NCI-H524 treated with DMSO at 0.1 percent for 48 hours (cell line): ENCODE data around the gene HES1.
"Not testable (repeated sequence)": the region's sequence is repeated elsewhere in the genome, so short reads cannot be mapped to it uniquely, and the experiment has no call there.

Source experiments
- DNase-seq: peaks from one replicate; lab custom pipeline; 2025; lab: John Stamatoyannopoulos, UW

The HES1 gene

DNA sequence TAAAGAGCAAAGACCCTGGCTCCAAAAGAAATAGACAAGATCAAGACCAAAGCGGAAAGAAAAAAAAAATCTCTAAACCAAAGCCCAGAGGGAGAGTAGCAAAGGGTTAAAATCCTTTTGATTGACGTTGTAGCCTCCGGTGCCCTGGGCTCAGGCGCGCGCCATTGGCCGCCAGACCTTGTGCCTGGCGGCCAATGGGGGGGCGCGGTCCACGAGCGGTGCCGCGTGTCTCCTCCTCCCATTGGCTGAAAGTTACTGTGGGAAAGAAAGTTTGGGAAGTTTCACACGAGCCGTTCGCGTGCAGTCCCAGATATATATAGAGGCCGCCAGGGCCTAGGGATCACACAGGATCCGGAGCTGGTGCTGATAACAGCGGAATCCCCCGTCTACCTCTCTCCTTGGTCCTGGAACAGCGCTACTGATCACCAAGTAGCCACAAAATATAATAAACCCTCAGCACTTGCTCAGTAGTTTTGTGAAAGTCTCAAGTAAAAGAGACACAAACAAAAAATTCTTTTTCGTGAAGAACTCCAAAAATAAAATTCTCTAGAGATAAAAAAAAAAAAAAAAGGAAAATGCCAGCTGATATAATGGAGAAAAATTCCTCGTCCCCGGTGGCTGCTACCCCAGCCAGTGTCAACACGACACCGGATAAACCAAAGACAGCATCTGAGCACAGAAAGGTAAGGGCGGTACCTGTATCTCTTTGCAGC, at the start of gene HES1:
TSS of gene HES1 (plus strand) at position 343 of the 713 bp plus-strand sequence. CDS start at position 576, 233 bp downstream.
- peak; percentile 50 for DNase-seq

DNA sequence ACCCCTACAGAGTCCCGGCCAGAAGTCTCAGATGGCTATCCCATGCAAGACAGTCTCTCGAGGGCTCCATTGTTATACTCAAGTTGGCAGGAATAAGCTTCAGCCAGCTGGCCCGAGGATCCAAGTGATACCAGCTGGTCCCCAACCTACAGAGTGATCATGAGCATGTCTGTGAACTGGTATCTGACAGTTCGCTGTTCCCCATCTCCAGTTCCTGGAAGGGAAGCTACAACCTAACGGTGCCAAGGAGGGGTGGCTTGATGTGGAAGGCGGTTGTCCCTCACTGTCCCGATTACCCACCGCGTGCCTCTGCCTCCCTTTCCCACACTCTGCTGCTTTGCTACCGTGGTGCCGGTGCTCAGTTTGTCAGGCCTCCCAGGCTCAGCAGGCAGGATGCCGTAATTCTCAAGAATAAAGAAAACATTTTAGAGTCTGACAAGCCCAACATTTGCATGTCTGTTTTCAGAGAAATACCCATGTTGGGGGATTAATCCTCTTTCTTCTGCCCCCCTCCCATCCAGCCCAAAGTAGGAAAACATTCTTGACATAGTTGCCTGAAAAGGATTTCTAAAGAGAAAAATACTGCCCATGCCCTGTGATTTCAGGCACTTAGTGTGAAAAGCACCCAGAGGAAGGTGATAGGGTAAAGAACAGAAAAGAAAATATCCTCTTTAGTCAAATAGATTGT, 49.4 kb upstream of the HES1 start:
- no peak for DNase-seq

GRCh38 chr3:194087280-194087679, 48.7 kb upstream of the HES1 start:
- no peak for DNase-seq

- no peak for DNase-seq
These were observed 47.7 kb upstream of the HES1 start for GRCh38 chr3:194087995-194088855.

- DNase-seq, result no peak
These were observed 46.4 kb upstream of the HES1 start for GRCh38 chr3:194089357-194090177.

DNA sequence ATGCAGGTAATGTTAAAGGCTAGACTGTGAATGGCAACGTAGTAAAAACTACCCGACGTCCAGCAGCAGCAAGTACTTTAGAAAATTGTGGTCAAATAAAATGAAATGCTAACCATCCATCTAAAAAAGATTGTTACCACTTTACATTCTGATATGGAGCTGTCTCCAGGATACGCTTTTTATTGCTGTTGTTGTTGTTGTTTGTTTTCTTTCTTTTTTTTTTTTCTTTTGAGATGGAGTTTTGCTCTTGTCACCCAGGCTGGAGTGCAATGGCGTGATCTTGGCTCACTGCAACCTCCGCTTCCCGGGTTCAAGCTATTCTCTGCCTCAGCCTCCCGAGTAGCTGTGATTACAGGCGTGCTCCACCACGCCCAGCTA, 45.8 kb upstream of the HES1 start:
- DNase-seq, result not testable (repeated sequence)

DNA sequence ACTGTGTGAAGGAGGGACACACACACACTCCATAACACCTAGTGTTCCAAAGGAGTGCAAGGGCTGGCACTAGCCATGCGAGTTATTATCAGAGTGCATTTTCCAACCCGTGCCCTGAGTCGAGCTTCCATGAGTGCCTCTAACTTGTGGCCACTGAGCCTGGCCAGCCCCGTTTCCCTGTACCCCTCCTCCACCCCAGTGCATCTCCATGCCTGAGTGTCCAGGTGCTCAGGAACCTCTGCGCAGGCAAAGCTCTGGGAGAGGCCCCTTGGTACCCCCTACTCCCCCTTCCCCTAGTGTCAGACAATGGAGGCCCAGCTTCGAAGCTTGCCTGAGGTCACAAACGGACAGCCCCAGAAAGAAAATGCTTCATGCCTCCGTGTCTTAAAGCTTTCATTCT, 45.2 kb upstream of the HES1 start:
- DNase-seq, result no peak

DNA sequence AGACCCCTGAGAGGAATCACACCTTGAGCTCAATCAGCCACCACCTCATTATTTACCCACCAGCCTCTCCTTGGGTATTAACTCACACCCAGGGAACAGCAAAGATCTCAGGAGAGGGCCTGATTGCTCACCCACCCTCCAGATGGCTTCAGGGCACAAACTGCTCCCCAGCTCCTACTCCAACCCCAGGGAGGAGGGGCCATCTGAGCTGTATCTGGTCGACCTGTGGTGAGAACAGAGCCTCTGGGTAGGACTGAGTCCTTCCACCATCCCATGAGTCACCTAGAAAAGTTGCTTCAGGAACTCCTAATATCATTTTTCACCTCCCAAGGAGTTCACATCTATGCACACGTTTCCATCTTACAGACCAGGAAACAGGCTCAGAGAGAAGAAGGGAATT, 44.8 kb upstream of the HES1 start:
- DNase-seq, result no peak

DNA sequence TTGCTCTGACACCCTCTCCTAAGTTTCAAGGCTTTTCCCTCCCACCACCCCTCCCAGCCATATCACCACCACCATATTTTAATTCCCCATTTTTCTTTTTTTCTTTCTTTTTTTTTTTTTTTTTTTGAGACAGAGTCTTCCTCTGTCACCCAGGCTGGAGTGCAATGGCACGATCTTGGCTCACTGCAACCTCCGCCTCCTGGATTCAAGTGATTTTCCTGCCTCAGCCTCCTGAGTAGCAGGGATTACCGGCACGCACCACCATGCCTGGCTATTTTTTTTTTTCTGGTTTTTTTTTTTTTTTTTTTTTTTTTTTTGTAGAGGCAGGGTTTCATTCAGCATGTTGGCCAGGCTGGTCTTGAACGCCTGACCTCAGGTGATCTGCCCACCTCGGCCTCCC, 44.1 kb upstream of the HES1 start:
- DNase-seq, result not testable (repeated sequence)

GRCh38 chr3:194092881-194093301, 43.1 kb upstream of the HES1 start:
- DNase-seq, result no peak

DNA sequence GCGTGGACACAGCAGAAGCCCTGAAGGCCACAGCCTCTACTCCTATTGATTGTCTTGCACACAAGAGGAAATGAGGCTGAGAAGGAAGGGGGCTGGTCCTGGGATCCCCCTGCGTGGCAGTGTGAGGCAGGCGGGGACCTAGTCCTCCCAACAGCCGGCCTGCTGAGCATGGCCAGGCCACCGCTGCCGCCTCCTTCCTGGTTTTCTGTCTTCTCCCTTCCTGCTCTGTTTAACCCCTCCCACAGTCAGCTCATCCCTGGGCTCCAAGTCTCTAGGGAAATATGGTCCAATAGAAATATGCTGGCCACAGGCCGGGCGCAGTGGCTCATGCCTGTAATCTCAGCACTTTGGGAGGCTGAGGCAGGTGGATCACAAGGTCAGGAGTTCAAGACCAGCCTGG, 42.1 kb upstream of the HES1 start:
- no peak for DNase-seq

- peak; percentile 37 for DNase-seq
These were observed 40.5 kb upstream of the HES1 start for GRCh38 chr3:194095464-194095863.

DNA sequence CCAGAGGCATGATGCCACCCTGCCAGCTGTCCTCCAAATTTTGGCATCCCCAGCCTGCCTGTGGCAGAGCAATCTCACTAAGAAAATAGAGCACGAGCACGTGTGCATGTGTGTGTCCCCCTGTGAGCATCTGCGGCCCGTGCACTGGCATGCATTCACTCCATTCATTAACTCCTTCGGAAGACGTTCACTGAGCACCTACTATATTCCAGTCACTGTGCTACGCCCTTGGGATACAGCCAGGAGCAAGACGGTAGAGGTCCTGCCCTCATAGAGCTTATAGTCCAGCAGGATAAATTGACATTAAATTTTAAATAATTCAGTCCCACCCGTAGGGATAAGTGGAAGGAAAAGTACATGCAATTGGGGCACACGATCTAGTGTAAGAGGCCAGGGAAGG, 40.0 kb upstream of the HES1 start:
- DNase-seq, result no peak

DNA sequence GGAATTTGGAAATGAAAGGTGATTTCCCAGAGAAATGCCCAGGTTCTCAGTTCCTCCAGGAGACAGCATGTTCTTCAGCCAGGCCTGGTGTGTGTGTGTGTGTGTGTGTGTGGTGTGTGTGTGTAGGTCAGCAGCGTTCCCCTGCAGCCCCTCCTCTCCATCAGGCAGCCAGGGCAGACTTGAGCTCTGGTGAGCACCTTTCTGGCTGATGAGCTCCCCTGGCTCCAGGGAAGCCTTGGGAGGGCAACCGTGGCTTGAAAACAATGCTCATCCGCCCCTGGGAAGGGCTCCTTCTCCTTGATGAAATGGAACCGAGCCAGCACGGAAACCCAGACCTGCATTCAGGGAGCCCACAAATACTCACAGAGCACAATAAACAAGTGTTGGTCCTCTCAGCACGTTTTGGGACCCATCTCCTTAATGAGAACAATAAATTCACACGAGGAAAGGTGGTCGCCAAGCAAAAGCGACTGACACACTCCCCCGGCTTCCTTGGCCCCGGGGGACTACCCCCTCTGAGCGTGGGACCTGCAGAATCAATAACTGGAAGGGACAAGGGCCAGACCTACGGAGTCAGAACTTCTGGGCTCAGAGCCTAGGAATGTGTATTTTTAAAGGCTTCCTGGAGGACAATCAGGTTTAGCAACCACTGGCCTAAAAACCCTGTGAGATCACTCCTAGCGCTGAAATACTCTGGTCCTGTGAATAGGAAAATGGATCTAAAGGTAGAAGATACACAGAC, 38.6 kb upstream of the HES1 start:
- no peak for DNase-seq

GRCh38 chr3:194098081-194098842, 37.7 kb upstream of the HES1 start:
- no peak for DNase-seq

DNA sequence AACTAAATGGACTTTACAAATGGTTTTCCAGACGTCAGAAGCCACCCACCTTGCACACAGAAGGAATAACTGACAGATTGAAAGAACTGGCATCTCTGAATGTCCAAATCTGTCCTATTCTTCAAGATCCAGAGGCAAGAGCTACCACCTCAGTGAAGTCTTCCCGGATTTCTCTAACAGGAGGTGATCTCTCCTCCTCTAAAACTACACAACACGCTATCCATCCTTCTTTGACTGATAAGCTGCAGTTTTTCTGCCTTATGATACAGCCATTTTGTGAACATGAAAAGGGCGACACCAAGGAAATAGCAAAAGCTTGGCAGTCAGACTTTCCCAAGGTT, 37.1 kb upstream of the HES1 start:
- no peak for DNase-seq

GRCh38 chr3:194099215-194099614, 36.7 kb upstream of the HES1 start:
- DNase-seq, result no peak

GRCh38 chr3:194100856-194101390, 35.0 kb upstream of the HES1 start:
- no peak for DNase-seq

DNA sequence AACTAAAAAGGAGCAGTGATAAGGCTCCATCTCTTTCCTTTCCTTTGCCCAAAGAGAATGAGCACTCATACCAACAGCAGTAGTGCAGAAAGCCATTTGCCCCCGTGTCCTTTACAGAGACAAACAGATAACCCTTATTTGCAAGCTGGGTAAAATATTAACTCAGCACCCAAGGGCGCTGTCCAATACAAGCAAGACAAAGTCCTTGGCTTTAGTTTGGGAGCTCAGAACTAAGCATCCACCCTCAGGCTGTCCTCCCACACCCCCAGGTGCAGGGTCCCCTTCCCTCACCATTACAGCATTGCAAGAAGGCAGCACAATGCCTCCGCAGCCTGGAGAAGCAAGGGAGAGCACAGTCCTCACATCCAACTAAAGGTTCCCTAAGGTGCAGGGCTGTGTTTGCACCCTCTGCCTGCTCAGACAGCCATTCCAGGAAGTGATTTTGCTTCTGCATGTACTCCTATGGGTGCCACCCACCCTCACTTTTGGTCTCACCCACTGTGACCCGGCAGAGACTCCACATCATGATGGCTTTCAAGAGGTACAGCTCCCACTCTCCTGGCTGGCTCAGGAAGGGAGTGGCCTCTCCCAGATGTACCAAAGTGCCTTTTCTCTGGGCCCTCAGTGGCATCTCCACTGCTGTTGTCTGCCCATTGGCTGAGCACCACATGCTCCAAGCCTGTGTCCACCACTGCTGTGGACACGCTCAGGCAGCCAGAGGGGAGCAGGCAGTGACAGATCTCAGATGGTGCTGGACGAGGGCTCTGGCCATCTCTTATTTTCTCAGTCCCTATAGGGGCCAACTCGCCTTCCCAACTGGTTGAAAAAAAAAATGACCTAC, 34.1 kb upstream of the HES1 start:
- no peak for DNase-seq
